Gastroesophageal sphincter (tissue), 4 donors: Measurements from ENCODE around the gene CFAP100. TPM values are rescaled to one million over a fixed set of nuclear protein-coding genes. Genes with fewer than 3 reads are reported as not detected.

ENCODE experiments used
- ATAC-seq: fragments of 150-250 bp; one replicate; pipeline ENCODE4 v1.9.1; 2016; ENCODE audit warnings: mild to moderate bottlenecking, moderate library complexity
- H3K27ac ChIP-seq, 4 donors: fragments of 200-600 bp; sonication (generic) in 3 of 4; 1 replicate in 3 of 4; 2 replicates in 1 of 4; pipeline ENCODE4 v1.5.1; 2016 to 2019
- H3K27me3 ChIP-seq: fragments of 200-600 bp; sonication (generic); one replicate; pipeline ENCODE4 v1.5.1; 2019
- H3K36me3 ChIP-seq, 2 donors: fragments of 200-600 bp; sonication (generic); one replicate each; pipeline ENCODE4 v1.5.1; 2019; ENCODE audit warnings: control low read depth in 1 of 2
- H3K4me1 ChIP-seq, 3 donors: fragments of 200-600 bp; sonication (generic); 1 replicate in 2 of 3; 2 replicates in 1 of 3; pipeline ENCODE4 v1.5.1; 2016 to 2019; ENCODE audit warnings: control low read depth in 2 of 3
- H3K4me3 ChIP-seq, 2 donors: fragments of 200-600 bp; sonication (generic); one replicate each; pipeline ENCODE4 v1.5.1; 2019; ENCODE audit warnings: mild to moderate bottlenecking in 1 of 2, moderate library complexity in 1 of 2
- H3K9me3 ChIP-seq, 3 donors: fragments of 200-600 bp; sonication (generic); one replicate each; pipeline ENCODE4 v1.5.1; 2017 to 2019; ENCODE audit warnings: control low read depth in 2 of 3
- EP300 ChIP-seq: sonication (generic); formaldehyde crosslinking; IDR thresholded peaks from one replicate; pipeline ENCODE4 v1.6.1; 2017; ENCODE audit warnings: antibody characterized with exemption, mild to moderate bottlenecking
- POLR2A ChIP-seq, 2 donors: fragments of 450-650 bp; IDR thresholded peaks; one replicate each; pipeline ENCODE4 v1.6.1; 2017; ENCODE audit warnings: antibody characterized with exemption in 2 of 2, mild to moderate bottlenecking in 2 of 2, moderate library complexity in 1 of 2
- POLR2AphosphoS5 ChIP-seq: sonication (generic); formaldehyde crosslinking; IDR thresholded peaks from one replicate; pipeline ENCODE4 v1.6.1; 2017; ENCODE audit warnings: antibody characterized with exemption
- WGBS, 2 donors: methylation state at CpG; one replicate each; pipeline ENCODE4 v1.1.5; 2018; ENCODE audit warnings: low coverage in 1 of 2; 5-methylcytosine and 5-hydroxymethylcytosine counted together
- total RNA-seq, 4 donors: library from RNA; depleted of rRNA; stranded (reverse); fragments of >200 nt; gene quantifications; one replicate each; pipeline ENCODE4 v1.1.0, GENCODE V29; 2016
- TF ChIP-seq, protein P1 (sequence below), 4 experiments: fragments of 200-600 bp in 2 of 4; fragments of 450-650 bp in 2 of 4; sonication (generic) in 1 of 4; IDR thresholded peaks; one replicate each; pipeline ENCODE4 v1.5.1; 2017 to 2019; ENCODE audit warnings: antibody characterized with exemption in 4 of 4, mild to moderate bottlenecking in 2 of 4, moderate library complexity in 2 of 4

Gene CFAP100
- total RNA-seq, 4 donors from 2014 or later = not detected

DNA sequence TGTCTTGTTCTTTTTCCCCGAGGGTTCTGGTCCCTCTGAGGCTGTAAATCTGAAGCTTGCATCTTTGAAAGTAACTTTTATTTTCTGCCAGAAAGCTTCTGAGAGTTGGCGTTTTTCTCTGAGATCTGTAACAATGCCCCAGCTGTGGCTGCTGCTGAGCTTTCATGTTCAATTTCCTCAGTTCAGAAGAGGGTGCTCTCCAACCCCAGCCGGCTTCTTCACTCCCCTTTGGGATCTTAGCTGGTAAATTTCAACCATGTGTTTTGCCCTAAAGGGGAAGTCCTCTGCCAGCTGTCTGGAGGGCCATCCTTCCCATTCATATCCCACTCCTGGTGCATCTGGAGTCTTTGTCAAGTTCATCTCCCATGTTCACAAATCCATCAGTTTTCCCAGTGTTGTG, 18.3 kb upstream of the CFAP100 start:
- Histone ChIP-seq H3K27ac (peak overlapping the region in 3 of 4 donors; percentile 5 to 52 (median 33)), H3K9me3 (no peaks in the 10 kb centered on the region), H3K4me3 (no peak overlapping the region), H3K4me1 (peaks cover 0 to 19% (median 3%) of the 10 kb centered on the region in 3 donors), H3K27me3 (peaks cover 13% of the 10 kb centered on the region), H3K36me3 (no peaks in the 10 kb centered on the region)
- no peak for ATAC-seq
- 18 to 46% methylated on average over 2 to 3 of the region's 3 CpGs for whole genome bisulfite sequencing, 2 donors
- TF ChIP-seq POLR2A (IDR thresholded peaks at IDR 0.05) = no peak
- TF ChIP-seq, protein P1, sequence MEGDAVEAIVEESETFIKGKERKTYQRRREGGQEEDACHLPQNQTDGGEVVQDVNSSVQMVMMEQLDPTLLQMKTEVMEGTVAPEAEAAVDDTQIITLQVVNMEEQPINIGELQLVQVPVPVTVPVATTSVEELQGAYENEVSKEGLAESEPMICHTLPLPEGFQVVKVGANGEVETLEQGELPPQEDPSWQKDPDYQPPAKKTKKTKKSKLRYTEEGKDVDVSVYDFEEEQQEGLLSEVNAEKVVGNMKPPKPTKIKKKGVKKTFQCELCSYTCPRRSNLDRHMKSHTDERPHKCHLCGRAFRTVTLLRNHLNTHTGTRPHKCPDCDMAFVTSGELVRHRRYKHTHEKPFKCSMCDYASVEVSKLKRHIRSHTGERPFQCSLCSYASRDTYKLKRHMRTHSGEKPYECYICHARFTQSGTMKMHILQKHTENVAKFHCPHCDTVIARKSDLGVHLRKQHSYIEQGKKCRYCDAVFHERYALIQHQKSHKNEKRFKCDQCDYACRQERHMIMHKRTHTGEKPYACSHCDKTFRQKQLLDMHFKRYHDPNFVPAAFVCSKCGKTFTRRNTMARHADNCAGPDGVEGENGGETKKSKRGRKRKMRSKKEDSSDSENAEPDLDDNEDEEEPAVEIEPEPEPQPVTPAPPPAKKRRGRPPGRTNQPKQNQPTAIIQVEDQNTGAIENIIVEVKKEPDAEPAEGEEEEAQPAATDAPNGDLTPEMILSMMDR (IDR thresholded peaks at IDR 0.05) = no peak
- TF ChIP-seq POLR2AphosphoS5 = no peak
- no peak for TF ChIP-seq EP300

DNA sequence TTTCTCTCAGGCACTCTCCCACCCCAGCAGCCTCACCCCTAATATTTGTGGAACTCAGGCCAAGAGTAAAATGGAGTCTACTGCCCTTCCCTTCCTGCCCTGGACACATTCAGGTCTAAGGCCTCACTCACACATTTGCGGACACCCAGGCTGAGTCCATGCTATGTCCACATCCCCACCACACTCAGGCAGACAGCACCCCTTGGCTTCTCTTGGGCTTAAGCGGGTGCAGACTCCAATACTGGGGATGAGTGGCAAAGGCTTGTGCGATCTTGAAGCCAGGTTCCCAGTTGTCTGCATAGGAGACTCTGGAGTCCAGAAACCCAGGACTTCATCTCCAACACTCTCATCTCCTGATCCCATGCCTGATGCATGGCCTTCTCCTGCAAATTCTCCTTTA, 17.5 kb upstream of the CFAP100 start:
- ATAC-seq = no peak
- TF ChIP-seq, protein P1 (IDR thresholded peaks at IDR 0.05) = no peak
- TF ChIP-seq EP300 (no peak), POLR2AphosphoS5 (no peak), POLR2A (IDR thresholded peaks at IDR 0.05) (no peak)

DNA sequence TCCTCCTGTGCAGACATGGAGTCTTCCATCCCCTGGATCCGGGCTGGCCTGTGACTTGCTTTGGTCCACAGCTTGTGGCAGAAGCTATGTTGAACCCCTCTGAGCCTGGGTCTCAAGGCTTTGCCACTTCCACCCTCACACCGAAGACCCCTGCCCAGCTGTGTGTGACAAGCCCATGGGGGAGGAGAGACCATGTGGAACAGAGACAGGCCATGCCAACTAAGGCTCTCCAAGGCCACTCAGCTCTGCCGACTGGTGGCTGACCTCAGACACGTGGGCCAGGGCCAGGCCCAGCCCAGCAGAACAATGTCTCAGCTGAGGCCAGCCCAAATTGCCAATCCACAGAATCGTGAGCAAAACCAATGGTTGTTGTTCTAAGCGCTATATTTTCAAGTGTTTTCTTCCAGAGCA, 16.4 kb upstream of the CFAP100 start:
- 71 to 82% methylated on average over 3 to 4 of the region's 6 CpGs for WGBS, 2 donors
- no peak for ATAC-seq
- no peak overlapping the region for H3K27ac ChIP-seq

More for the DNA sequence above, 17.5 kb upstream of the CFAP100 start:
- H3K27ac ChIP-seq = no peak overlapping the region
- H3K27me3 ChIP-seq = peaks cover 13% of the 10 kb centered on the region
- H3K9me3 ChIP-seq = no peaks in the 10 kb centered on the region
- H3K36me3 ChIP-seq = no peaks in the 10 kb centered on the region
- WGBS, 2 donors = 93 to 100% methylated on average over 1 to 3 of the region's 3 CpGs
- no peak overlapping the region for H3K4me3 ChIP-seq
- peaks cover 0 to 19% (median 3%) of the 10 kb centered on the region in 3 donors for H3K4me1 ChIP-seq

DNA sequence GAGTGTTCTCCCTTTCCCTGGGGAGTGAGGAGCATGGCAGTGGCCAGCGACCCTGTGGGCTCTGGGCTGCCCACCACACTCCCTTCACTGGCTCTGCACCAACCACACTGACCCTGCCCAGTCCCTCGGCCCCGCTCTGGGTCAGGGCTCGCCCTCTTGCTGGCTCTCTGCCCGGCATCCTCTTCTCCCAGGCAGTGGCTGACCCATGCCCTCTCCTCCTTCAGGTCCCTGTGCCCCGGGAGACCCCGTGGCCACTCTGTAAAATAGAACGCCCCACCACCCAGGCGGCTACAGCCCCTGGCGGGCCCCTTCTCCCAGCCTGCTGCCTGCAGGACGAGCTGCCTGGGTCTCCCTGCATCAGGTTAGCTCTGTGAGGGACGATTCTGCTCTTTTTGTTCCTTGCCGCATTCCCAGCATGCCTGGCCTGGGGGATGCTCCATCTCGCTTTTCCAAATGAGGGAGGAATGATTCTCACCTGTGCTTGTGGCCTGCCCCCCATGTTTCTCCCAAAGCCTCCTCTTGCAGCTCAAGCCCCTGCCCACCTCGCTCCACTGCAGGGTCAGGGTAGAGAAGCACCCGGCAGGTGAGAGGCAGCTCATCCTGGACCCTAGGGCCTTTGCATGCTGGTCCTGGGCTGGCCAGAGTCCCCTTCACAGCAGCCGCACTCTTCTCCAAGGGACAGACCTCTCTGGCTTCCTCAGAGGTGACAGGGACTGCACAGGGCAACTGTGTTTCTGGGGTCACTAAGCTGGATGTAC, 14.5 kb upstream of the CFAP100 start:
- H3K36me3 ChIP-seq = no peaks in the 10 kb centered on the region
- no peaks in the 10 kb centered on the region for H3K9me3 ChIP-seq
- H3K4me3 ChIP-seq = no peak overlapping the region
- H3K4me1 ChIP-seq = peaks cover 0 to 7% (median 0%) of the 10 kb centered on the region in 3 donors
- no peak overlapping the region for H3K27ac ChIP-seq
- H3K27me3 ChIP-seq = peaks cover 13% of the 10 kb centered on the region
- ATAC-seq = no peak
- TF ChIP-seq POLR2A (IDR thresholded peaks at IDR 0.05) = no peak
- no peak for TF ChIP-seq POLR2AphosphoS5
- no peak for TF ChIP-seq EP300
- TF ChIP-seq, protein P1 (IDR thresholded peaks at IDR 0.05) = no peak
- 73% methylated on average over 3 of the region's 17 CpGs; no CpG with 5 or more reads in 1 of the 2 donors for WGBS, 2 donors

More for the DNA sequence above, 16.4 kb upstream of the CFAP100 start:
- no peak for TF ChIP-seq EP300
- TF ChIP-seq POLR2A (IDR thresholded peaks at IDR 0.05) = no peak
- TF ChIP-seq POLR2AphosphoS5 = no peak
- TF ChIP-seq, protein P1 (IDR thresholded peaks at IDR 0.05) = no peak
- H3K36me3 ChIP-seq = no peaks in the 10 kb centered on the region
- H3K27me3 ChIP-seq = peaks cover 13% of the 10 kb centered on the region
- no peaks in the 10 kb centered on the region for H3K9me3 ChIP-seq
- H3K4me3 ChIP-seq = no peak overlapping the region
- peaks cover 0 to 19% (median 3%) of the 10 kb centered on the region in 3 donors for H3K4me1 ChIP-seq

DNA sequence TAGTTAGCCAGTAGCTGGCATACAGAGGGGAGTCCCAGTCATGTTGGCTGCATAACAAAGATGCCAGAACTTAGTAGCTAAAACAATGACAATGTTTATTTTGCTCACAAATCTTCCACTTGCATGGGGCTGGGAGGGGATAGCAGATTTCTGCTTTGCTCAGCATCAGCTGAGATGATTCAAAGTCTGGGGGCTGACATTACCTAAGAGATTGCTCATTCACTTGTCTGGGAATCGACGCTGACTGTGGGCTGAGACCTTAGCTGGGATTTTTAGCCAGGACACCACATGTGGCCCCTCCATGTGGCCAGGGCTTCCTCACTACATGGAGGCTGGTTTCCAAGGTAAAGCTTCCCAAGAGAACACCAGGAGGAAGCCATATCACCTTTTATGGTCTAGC, 12.7 kb upstream of the CFAP100 start:
- TF ChIP-seq POLR2AphosphoS5 (no peak), POLR2A (IDR thresholded peaks at IDR 0.05) (no peak), EP300 (no peak)
- TF ChIP-seq, protein P1 (IDR thresholded peaks at IDR 0.05) = no peak
- ATAC-seq = no peak
- Histone ChIP-seq H3K36me3 (no peaks in the 10 kb centered on the region), H3K9me3 (no peaks in the 10 kb centered on the region), H3K4me3 (no peak overlapping the region), H3K4me1 (no peaks in the 10 kb centered on the region), H3K27me3 (peaks cover 13% of the 10 kb centered on the region), H3K27ac (no peak overlapping the region)
- WGBS, 2 donors = 17 to 30% methylated on average over 2 of the region's 2 CpGs
